Measurements from ENCODE around the gene GON7.

DNA sequence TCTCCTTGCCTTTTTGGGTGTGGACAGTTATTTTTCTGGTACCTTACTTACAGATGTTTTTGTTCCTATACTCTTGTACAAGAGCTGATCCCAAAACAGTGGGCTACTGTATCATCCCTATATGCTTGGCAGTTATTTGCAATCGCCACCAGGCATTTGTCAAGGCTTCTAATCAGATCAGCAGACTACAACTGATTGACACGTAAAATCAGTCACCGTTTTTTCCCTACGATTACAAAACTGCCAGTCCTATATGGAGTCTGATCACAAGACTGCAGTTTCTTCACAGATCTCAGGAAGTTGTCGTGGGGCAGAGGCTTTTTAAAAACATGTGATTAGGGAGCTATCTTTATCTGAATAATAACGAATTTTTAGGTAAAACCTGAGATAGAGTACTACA lies 20.4 kb downstream of the GON7 start:
- TF ChIP-seq, protein P1, sequence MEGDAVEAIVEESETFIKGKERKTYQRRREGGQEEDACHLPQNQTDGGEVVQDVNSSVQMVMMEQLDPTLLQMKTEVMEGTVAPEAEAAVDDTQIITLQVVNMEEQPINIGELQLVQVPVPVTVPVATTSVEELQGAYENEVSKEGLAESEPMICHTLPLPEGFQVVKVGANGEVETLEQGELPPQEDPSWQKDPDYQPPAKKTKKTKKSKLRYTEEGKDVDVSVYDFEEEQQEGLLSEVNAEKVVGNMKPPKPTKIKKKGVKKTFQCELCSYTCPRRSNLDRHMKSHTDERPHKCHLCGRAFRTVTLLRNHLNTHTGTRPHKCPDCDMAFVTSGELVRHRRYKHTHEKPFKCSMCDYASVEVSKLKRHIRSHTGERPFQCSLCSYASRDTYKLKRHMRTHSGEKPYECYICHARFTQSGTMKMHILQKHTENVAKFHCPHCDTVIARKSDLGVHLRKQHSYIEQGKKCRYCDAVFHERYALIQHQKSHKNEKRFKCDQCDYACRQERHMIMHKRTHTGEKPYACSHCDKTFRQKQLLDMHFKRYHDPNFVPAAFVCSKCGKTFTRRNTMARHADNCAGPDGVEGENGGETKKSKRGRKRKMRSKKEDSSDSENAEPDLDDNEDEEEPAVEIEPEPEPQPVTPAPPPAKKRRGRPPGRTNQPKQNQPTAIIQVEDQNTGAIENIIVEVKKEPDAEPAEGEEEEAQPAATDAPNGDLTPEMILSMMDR (IDR thresholded peaks at IDR 0.05; ENCODE audit: borderline replicate concordance, extremely low read depth, low read length, poor library complexity, severe bottlenecking): no peak
- TF ChIP-seq EZH2 (IDR thresholded peaks at IDR 0.05; ENCODE audit: borderline replicate concordance, low read depth, low read length, severe bottlenecking): no peak

Data from DND-41 (cell line).